Activated CD4-positive, alpha-beta T cell treated with anti-CD3 and anti-CD28 coated beads, Interleukin-2, amount 50 U/mL, for 4 hours (primary cell): ENCODE data around the gene SHH.

ENCODE experiments used
- DNase-seq, 2 experiments: peaks; one replicate each; pipeline ENCODE4 v3.0.0-alpha.2; 2020

SHH gene

DNA sequence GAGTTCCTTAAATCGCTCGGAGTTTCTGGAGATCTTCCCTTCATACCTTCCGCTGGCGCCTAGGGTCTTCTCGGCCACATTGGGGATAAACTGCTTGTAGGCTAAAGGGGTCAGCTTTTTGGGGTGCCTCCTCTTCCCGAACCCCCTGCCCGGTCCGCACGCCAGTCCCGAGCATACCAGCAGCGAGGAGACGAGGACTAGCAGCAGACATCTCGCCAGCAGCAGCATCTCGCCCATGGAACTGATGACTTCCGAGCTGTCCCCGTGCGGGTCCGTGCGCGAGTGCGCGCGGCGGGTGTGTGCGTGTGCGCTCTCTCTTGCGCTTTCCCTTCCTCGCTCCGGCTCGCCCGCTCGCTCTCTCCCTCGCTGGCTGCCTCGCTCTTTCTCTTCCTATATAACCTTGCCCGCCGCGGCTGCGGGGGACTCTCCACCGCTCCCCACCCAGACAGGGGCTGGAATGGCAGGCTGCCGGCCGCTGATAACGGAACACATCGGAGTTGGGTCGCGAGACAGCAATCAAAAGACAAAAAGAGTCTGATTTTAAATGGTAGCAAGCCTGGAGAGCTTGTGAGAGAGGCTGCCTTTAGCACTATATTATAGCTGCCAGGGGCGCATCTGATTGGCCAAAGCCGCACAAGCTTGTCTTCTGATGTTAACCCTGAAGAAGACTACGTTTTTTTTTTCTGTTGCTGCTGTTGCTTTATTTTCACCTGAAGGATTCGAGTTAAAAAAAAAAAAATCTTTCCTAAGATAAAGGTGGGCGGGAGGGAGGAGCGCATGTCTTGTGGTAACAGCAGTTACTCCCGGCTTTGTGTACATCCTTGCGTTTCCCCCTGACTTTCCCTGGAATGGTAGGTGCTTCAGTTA, at the start of gene SHH:
TSS of gene SHH (minus strand) at position 569 of the 867 bp plus-strand sequence. CDS start at position 228, 341 bp downstream.
- DNase-seq = no peak

DNA sequence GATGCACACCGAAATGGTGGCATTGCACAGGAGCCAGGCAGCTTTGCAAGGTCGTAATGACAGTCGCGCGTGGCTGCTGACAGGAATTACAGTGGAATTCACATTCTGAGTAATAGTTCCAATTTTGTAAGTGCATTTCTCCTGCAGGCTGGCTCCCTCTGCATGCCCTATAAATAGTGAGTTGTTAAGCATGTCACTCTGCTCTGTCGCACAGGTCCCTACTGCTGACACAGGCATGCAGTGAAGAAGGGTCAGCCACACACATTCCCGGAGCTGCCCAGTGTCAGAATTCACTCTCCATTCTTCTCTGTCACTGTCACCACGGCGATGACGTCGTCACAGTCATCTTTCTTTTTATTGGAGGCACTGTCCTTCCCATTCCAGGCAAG, 49.2 kb upstream of the SHH start:
- DNase-seq = no peak

DNA sequence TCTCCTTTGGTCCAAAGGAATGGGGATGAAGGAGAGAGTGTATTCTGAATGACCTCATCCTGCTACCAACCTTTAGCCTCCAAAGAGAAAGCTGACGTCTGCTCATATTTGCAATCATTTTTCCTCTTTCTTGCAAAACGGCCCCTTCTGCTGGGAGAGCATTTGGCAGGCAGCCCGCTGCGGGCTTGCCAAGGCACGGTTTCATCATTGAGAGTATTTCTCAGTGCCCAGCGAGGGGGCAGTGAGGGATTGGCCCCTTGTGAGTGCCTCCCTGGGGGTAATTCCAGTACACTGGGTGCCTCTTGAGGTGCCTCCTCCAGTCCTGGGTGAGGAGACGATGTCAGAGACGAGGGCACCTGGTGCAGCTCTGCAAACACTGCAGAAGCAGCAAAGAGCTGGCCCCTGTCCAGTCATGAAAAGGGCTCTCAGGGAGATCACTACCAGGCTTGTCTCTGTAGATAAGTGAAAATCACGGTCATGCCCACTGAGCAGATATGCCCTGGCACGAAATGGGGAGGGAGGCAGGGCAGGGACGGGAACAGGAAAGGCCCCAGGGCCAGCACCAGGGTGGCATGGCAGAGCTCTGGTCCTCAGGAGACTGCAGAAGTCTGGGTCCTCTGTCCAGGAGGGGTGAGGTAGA, 48.7 kb upstream of the SHH start:
- no peak for DNase-seq

DNA sequence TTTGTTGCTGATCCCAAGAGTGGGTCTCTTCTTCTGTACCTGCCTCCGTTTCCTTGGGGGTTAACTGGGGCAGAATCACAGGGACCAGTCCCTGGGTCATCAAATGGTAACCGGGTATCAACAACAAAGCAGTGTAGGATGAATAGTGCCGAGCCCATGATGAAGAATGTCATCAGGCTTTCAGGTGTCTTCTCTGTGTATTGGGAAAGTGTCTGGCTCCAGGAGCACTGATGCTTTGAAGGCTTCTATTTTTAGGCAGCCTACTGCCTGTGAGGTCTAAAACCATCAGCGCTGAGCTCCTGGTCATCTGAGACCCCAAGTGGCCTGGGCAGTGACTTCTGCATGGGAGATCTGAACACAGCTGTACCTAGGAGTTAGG, 48.2 kb upstream of the SHH start:
- no peak for DNase-seq

DNA sequence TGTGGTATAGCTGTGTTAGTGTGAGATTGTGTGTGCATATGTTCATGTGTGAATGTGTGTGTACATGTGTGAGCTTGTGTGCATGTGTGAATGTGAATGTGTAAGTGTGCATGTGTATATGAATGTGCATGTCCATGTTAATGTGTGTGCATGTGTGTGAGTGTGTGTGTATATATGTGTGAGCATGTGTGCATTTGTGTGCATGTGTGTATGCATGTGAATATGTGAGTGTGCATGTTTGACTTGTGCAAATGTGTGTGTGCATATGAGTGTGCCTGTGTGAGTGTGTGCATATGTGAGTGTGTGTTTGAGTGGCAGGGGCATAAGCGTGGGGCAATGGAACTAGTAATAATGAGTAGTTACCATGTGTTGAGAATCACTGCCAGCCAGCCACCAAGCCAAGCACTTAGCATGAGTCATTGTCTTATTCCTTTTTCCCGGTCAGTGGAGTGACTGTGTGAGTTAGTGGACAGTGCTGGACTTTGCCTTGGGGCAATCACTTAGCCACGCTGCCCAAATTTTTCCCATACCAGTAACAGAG, 46.3 kb upstream of the SHH start:
- DNase-seq = no peak

DNA sequence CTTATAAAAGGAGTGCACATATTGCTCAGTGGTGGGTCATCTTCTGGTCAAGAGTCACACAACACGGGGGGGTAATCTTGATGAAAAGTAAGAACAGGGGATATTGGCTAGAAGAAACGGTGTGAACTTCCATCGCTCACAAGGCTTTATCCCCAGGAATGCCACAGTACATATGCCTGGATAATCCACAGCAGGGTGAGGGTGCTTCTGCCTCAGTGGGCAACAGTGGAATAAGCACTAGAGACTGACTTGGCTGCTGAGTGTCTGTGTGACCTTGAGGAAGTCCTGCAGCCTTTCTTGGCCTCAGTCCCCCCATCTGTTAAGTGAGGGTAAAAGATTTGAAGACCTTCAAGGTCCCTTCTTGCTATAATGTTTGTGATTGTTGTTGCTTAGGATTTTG, 44.9 kb upstream of the SHH start:
- DNase-seq = no peak

DNA sequence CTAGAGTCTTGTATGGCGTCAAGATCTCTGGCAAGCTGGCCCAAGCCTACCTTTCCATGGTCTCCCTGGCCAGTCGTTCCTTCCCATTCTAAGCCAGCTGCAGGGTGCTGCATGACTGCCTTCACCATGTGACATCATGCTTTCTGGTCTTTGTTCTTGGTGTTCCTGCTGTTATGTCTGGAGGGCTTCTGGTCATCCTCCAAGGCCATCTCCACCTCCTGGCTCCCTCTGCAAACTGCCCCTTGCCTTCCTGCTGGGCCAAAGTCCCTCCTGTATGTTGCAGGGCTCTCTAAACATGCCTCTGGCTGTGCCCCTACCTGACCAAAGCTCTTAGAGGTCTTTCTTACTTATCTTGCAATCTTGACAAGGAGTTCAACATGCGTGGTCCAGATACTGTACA, 44.4 kb upstream of the SHH start:
- no peak for DNase-seq

DNA sequence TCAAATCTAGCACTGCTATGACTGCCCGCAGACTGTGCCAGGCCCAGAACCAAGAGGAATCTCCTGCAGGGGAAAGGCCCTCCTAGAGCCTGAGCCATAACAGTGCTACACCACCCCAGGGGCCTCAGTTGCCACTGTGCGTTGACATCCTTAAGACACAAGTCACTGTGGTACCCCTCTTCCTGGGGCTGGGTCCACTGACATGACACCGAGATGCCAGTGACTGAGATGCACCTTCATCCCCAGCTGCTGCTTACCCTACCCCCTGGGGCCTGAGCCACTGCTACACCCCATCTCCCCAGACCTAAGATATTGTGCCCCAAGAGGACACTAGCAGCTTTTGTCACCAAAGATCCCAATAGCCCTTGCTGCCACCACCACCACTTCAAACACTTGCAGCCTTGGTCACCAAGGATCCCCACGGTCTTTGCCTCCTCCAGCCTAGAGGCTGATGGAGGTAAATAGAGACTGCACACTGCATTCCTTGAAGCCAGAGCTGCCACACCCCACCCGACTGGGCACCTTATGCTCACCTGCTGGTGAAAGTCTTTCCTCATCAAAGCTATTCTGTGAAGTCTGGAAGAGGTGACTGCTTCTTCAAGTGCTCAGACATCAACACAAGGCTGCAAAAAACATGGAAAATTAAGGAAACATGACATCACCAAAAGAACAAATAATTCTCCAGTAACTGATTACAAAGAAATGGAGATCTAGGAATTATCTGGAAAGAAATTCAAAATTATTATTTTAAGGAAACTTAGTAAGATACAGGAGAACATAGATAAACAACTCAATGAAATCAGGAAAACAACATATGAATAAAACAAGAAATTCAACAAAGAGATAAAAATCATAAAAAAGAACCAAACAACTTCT, 40.4 kb upstream of the SHH start:
- DNase-seq = no peak

DNA sequence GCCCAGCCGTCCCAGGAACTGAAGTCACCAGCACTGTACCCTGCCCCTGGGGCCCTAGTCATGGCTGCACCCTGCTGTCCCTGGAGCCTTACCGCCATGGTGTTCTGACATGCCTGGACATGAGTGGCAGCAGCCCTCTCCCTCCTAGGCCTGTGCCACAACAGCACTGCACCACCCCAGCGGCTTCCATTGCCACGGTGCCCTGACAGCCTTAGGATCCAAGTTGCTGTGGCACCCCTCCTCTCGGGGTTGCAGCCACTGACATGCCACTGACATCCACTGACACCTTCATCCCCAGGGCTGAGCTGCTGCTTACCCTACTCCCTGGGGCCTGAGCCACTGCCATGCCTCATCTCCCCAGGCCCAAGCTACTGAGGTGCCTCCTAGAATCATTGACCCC, 39.6 kb upstream of the SHH start:
- no peak for DNase-seq

DNA sequence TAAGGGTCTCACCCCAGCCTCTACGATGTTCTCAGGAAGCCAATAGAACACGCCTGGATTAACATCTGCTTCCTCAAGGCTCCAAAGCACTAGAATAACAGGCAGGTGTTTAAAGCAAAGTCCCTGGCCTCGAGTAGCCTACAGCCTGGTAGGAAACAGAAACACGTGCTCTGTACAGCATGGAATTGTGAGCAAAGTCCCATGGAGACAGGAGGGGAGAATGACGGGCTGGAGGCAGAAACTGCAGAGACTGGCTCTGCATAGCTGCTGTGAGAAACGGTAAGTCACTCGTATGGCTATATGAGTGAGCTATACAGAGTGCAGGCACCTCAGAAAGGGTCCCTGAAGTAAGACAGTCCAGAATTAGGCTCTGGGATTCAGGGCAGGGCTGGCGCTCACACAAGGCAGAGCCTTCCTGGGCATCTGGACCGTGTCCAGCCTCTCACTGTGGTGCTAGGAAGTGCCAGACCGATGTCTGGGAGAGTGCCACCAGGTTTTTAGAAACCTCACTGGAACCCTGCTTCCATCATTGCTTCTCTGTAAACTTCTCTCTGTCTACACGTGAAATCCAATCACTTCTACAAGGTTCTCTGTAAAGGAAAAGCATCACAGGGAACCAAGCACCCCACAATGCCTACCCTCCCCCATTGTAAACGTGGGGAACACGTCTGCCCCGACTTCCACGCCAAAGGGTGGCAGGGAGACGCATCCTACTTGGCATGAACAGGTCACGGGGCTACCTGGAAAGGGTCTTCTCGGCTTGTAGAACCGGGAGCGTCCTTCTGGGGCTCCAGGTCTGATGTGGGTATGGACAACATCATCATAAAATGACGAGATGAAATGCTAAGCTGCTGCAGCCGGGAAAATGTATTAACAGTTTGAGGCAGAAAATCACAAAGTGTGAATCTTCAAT, 38.8 kb upstream of the SHH start:
- no peak for DNase-seq

DNA sequence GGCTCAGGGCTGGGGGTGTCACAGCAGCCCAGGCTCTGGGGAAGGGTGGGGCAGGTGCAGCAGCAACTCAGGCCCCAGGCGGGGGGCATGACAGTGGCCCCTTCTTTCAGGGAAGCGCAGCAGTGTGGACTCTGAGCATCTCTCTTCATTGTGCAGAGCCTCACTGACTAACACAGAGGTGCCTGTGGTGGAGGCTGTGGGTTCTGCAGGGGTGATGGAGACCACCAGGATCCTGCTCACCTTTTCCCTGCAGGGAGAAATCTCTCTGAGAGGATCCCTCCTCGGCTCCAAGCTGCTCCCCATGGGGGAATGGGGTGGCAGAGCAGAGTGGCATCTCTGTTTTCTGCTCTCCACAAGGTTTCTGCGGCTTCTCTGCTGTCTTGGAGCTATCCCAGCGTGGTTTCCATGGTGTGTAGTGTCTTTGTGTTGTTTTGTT, 37.8 kb upstream of the SHH start:
- DNase-seq = no peak

DNA sequence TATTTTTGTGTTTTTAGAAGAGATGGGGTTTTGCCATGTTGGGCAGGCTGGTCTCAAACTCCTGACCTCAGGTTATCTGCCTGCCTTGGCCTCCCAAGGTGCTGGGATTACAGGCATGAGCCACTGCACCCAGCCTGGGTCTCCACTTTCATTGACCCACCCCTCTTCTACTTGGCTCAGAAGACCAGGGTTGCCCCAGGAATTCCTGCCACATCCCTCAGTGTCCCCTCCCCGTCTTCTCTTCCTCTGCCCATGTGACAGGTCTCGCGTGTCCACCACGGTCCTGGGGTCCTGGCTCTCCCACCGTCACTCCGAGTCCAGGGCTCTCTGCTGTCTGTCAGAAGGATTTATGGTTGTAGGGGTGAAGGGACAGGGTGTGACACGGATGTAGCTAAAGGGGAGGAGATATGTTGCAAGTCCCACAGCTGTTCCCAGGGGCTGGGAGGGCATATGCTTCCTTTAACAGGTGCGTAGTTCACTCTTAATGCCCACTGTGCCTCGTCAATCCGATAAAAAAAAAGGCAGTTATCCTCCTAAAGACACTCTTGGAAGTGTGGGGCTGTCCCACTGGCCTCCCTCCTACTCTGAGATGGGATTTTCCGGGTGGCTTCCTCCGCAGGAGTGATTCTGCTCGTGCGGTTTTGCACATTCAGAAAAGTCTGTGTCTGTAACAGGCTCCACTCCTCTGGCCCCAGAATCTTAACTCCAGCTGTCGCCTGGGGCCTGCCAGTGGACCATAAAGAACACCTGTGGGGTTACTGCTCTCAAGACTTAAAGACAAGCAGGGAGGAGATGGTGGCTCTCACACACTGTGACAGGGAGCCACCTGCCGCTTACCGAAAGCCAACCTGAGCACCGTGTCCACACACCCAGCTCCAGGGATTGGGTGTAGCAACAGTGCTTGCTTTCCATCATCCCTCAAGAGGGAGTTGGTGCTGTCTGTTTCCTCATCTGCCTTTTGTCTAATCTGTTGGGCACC, 36.7 kb upstream of the SHH start:
- DNase-seq = no peak

DNA sequence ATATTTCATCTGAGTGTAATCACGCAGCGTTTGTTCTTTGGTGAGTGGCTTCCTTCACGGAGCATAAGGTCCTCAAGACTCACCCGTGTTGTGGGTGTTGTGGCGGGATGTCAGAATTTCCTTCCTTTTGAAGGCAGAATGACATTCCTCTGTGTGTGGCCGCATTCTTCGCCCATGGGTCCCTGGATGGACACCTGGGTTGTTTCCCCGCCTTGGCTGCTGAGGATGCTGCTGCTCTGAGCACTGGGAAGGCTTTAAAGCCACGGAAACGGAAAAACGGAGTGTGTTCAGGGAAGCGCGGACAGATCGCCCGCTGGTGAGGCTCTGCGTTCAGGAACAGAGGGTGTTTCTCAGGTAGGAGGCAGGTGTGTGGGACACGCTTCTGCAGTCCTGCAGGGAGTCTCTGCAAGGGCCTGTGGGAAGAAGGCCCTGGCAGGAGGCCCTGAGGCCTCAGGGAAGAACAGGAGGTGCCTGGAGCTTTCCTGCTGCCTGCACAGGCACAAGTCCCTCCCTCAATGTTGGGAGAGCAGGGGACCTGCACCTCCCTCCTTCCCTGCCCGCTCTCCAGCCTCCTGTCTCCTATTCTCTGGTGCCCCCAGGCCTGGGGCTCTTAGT, 35.7 kb upstream of the SHH start:
- DNase-seq = no peak

DNA sequence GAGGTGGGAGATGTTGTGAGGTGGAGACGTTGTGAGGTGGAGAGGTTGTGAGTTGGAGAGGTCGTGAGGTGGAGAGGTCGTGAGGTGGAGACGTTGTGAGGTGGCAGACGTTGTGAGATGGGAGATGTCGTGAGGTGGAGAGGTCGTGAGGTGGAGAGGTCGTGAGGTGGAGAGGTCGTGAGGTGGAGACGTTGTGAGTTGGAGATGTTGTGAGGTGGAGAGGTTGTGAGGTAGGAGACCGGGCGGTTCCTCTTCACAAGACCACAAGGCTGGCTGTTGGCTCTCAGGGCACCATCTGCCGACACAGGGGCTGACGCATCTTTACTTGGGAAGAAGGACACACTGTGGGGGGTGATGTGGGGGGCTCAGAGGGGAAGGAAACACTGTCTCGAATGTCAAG, 34.7 kb upstream of the SHH start:
- no peak for DNase-seq

DNA sequence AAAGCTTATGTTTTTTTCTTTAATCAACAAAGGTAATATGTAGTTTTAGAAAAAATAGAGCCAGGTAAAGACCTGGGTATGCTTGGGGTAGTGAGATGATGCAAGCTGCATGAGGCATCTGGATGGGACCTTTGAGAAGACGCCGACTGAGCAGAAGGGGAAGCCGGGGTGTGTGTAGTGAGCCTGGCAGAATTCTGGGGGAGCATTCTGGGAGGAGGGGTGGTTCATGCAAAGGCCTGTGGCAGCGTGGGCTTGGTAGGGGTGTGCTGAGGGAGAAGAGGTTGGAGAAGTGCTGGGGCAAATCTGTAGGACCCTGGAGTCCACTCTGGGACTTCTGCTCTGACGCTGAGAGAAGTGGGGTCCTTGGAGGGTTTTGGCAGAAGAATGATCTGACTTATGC, 33.9 kb upstream of the SHH start:
- DNase-seq = no peak

DNA sequence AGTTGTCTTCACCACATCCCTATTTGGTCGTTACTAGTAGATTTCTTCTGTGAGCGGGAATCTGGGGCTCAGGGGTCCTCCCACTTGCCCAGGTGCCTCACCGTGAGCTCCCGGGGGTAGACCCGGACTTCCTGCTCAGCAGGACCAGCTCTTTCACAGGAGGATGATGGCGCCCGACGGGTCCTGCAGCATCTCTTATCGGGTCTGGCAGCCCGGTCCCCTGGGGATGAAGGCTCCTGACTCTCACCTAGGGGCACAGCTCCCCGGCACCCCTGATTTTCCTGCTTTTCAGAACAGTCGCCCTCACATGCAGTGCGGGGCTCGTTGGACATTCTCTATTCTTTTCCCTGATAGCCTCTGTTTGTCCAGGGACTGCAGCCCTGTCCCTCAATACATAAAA, 33.0 kb upstream of the SHH start:
- no peak for DNase-seq

DNA sequence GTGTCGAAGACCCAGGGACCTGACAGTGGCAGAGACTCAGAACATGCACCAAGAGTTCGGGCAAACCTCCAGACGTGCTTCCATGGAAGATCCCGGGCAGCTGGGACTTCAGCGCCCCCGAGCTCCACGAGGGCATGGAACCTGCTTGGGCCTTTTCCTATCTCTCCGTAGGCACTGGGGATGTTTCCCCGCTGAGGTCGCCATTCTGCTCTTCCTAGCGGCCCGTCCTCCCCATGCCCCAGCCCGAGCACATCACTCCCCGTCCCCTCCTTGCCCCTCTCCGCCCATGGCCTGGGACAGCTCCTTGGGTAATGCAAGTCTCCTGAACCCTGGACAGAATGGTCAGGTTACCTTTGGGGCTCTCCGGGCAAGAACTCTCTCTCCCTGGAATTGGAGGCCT, 32.3 kb upstream of the SHH start:
- DNase-seq = no peak

DNA sequence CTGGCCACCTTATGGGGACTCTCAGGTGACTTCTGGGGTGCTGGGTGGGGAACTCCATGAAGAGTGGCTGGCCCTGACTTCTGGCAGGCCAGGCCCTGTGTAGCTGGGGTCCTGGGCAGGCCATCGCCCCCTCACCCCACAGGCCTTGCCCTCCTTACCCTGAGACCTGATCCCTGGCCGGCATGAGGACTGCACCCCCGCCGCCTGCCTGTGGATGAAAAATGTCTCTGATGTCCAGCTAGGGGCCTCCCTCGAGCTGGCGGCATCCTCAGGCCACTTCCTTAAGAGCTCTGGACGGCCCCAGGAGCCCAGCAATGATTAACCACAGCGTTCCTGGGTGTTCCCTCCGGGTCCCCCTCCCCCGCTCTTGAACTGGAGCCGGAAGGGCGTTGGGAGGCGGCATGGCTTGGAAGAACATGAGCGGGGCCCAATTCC, 31.8 kb upstream of the SHH start:
- no peak for DNase-seq

DNA sequence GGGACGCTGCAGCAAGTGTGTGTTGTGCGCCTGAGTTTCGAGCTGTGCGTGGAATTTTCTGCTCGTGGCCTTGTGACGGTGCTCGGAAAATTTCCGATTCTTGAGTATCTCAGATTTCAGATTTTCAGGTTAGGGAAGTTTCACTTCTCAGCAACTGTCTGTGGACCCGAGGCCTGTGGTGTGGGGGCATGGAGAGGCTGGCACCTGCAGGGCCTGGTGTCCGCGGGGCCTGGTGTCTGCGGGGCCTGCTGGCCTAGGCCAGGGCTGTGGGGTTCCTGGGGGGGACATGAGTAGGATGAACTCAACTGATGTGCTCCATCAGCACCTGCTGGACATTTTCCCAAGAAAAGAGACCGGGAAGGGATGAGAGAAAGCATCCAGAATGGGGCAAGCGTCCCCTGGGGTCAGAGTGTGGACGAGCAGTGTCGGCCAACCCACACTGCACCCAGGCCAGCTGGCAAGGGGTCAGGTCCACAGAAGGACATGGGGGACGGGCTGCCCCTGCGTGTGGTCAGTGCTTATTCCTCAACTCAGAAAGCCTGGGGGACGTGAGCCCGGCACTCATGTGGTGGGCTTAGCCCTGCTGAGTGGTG, 31.3 kb upstream of the SHH start:
- DNase-seq = no peak
